HepG2 (cell line): Measurements from ENCODE around the gene TIMM13. TPM values are rescaled to one million over a fixed set of nuclear protein-coding genes. Genes with fewer than 3 reads are reported as not detected.

Experiments used
- ATAC-seq: fragments of 200-7000 bp; cut with Tn5 transposase; 3 replicates; pipeline ENCODE4 v1.9.1; 2020; ENCODE audit warnings: mild to moderate bottlenecking, moderate library complexity
- BruUV-seq: library from RNA; stranded (reverse); fragments of 400-500 nt; replicated peaks from 2 replicates; lab custom pipeline; 2021; lab: Mats Ljungman, UMichigan
- CTCF ChIA-PET: fragments of 300-600 bp; formaldehyde crosslinking; extraction: SDS; loops from one replicate; lab custom pipeline; 2021; ENCODE audit warnings: low total read pairs, inconsistent platforms, low intra/inter-chr PET ratio; lab: Yijun Ruan, JAX
- POLR2A ChIA-PET: fragments of 350-600 bp; sonication (Branson Sonifier 250); formaldehyde crosslinking; loops from one replicate; lab custom pipeline; 2020; ENCODE audit warnings: antibody characterized with exemption, inconsistent platforms; lab: Yijun Ruan, JAX
- DNase-seq: peaks from one replicate; pipeline ENCODE4 v3.0.0-alpha.2; 2015; ENCODE audit warnings: low spot score
- FAIRE-seq: peaks from 3 replicates; lab custom pipeline; 2011; peaks lifted over from hg19 to GRCh38; lab: Jason Lieb, UNC
- H2AFZ ChIP-seq: one replicate; pipeline ENCODE4 v1.6.1; 2011; ENCODE audit warnings: low read length, inconsistent platforms
- H3K27ac ChIP-seq: fragments of 300-600 bp; 3 replicates; pipeline ENCODE4 v1.8.0; 2011; ENCODE audit warnings: mixed run types, mild to moderate bottlenecking, mixed read lengths, low read length, inconsistent platforms; ENCODE audit not compliant: insufficient read depth; ENCODE audit errors: extremely low read length
- H3K27me3 ChIP-seq, 2 experiments: fragments of 200-600 bp in 1 of 2; 2 replicates in 1 of 2; 3 replicates in 1 of 2; pipeline versions ENCODE4 v1.6.0 to v1.8.0; 2011; ENCODE audit warnings: low read length in 2 of 2, mild to moderate bottlenecking in 2 of 2, moderate library complexity in 2 of 2, inconsistent platforms in 1 of 2; ENCODE audit not compliant: insufficient read depth in 2 of 2, control insufficient read depth in 1 of 2
- H3K36me3 ChIP-seq, 2 experiments: fragments of 200-600 bp in 1 of 2; replicated peaks in 1 of 2; 2 replicates in 1 of 2; 3 replicates in 1 of 2; pipeline versions ENCODE4 v1.5.1 to v1.8.0; 2011; ENCODE audit warnings: low read length in 2 of 2, inconsistent platforms in 1 of 2; ENCODE audit not compliant: insufficient read depth in 2 of 2, control insufficient read depth in 1 of 2
- H3K4me1 ChIP-seq: 2 replicates; pipeline ENCODE4 v1.5.1; 2012; ENCODE audit warnings: low read length, inconsistent platforms; ENCODE audit not compliant: insufficient read depth
- H3K4me2 ChIP-seq: 2 replicates; pipeline ENCODE4 v1.6.0; 2011; ENCODE audit warnings: low read depth, low read length, inconsistent platforms
- H3K4me3 ChIP-seq, 3 experiments: fragments of 200-600 bp in 1 of 3; sonication (generic), shearing (Covaris generic) in 1 of 3; replicated peaks in 1 of 3; 2 replicates each; pipeline ENCODE4 v1.5.1; 2011 to 2016; ENCODE audit warnings: low read length in 3 of 3, inconsistent platforms in 2 of 3, low read depth in 2 of 3, mild to moderate bottlenecking in 2 of 3, control low read depth in 1 of 3, mixed read lengths in 1 of 3; ENCODE audit not compliant: insufficient read depth in 1 of 3
- H3K79me2 ChIP-seq: one replicate; pipeline ENCODE4 v1.6.1; 2011; ENCODE audit warnings: low read length, inconsistent platforms; ENCODE audit not compliant: insufficient read depth
- H3K9ac ChIP-seq: 2 replicates; pipeline ENCODE4 v1.6.0; 2011; ENCODE audit warnings: mild to moderate bottlenecking, low read depth, low read length, inconsistent platforms; ENCODE audit not compliant: insufficient read depth
- H3K9me3 ChIP-seq: 2 replicates; pipeline ENCODE4 v1.5.1; 2012; ENCODE audit warnings: mild to moderate bottlenecking, low read length
- H4K20me1 ChIP-seq: 2 replicates; pipeline ENCODE4 v1.6.0; 2011; ENCODE audit warnings: inconsistent platforms, mild to moderate bottlenecking, low read length, moderate library complexity; ENCODE audit not compliant: insufficient read depth
- CBX5 ChIP-seq: sonication (generic); formaldehyde crosslinking; IDR thresholded peaks from 2 replicates; pipeline ENCODE4 v1.4.0; 2020; ENCODE audit warnings: missing genetic modification reagents, borderline replicate concordance
- DR1 ChIP-seq: sonication (generic); formaldehyde crosslinking; IDR thresholded peaks from 2 replicates; pipeline ENCODE4 v1.8.0; 2021; ENCODE audit warnings: mild to moderate bottlenecking, missing genetic modification reagents, inconsistent platforms
- ELF3 ChIP-seq: IDR thresholded peaks from 2 replicates; pipeline ENCODE4 v1.6.1; 2016; ENCODE audit warnings: missing genetic modification reagents, missing compliant biosample characterization
- FOXJ3 ChIP-seq: sonication (generic); formaldehyde crosslinking; IDR thresholded peaks from 2 replicates; pipeline ENCODE4 v1.4.0; 2020; ENCODE audit warnings: missing genetic modification reagents, mild to moderate bottlenecking, borderline replicate concordance
- PCBP1 ChIP-seq: fragments of 200-400 bp; formaldehyde crosslinking; IDR thresholded peaks from 2 replicates; pipeline ENCODE4 v1.6.1; 2017; ENCODE audit warnings: mild to moderate bottlenecking, low read depth, low read length, borderline replicate concordance
- PHF8 ChIP-seq: sonication (generic); formaldehyde crosslinking; IDR thresholded peaks from 2 replicates; pipeline ENCODE4 v1.5.0; 2020; ENCODE audit warnings: missing genetic modification reagents
- SATB2 ChIP-seq: sonication (generic); formaldehyde crosslinking; IDR thresholded peaks from 2 replicates; pipeline ENCODE4 v1.5.0; 2020; ENCODE audit warnings: missing genetic modification reagents
- YEATS4 ChIP-seq: sonication (generic); formaldehyde crosslinking; IDR thresholded peaks from 2 replicates; pipeline ENCODE4 v1.4.0; 2020; ENCODE audit warnings: missing genetic modification reagents, borderline replicate concordance
- ZBTB20 ChIP-seq: sonication (generic); formaldehyde crosslinking; IDR thresholded peaks from 2 replicates; pipeline ENCODE4 v1.8.1; 2023; ENCODE audit warnings: missing genetic modification reagents, low read depth, mild to moderate bottlenecking, borderline replicate concordance
- ZNF619 ChIP-seq: sonication (generic); formaldehyde crosslinking; IDR thresholded peaks from 2 replicates; pipeline ENCODE4 v1.4.0; 2020; ENCODE audit warnings: mild to moderate bottlenecking, missing genetic modification reagents
- ZNF644 ChIP-seq: IDR thresholded peaks from 2 replicates; pipeline ENCODE4 v1.6.1; 2016; ENCODE audit warnings: low read depth
- ZNF720 ChIP-seq: sonication (generic); formaldehyde crosslinking; IDR thresholded peaks from 2 replicates; pipeline ENCODE4 v1.4.0; 2020; ENCODE audit warnings: missing genetic modification reagents
- WGBS: methylation state at CpG from one replicate; pipeline ENCODE4 v1.1.6; 2017; ENCODE audit warnings: low lambda C conversion rate; 5-methylcytosine and 5-hydroxymethylcytosine counted together
- in situ Hi-C: cut with HindIII; loops from 2 replicates; pipeline ENCODE4 v1.10.0; 2017; ENCODE audit warnings: low pct_unique_long_range_greater_than_20kb; ENCODE audit not compliant: extremely low pct_ligation_motif_present
- intact Hi-C: fragments of 100-400 bp; cut with micrococcal nuclease; formaldehyde crosslinking; loops from one replicate; pipeline ENCODE4 v1.10.0; 2022; ENCODE audit not compliant: unreplicated experiment
- polyA plus RNA-seq, 8 experiments: library from polyadenylated mRNA; depleted of rRNA in 3 of 8; stranded (reverse) in 7 of 8; unstranded in 1 of 8; fragments of >200 nt; fragmentation: Illumina TruSeq in 4 of 8; extraction: Trizol in 4 of 8; gene quantifications; 2 replicates each; pipeline versions ENCODE4 v1.2.1 to v1.2.3, GENCODE V29; 2011 to 2016; ENCODE audit warnings: low read depth in 4 of 8, missing spikeins in 1 of 8, mixed read lengths in 1 of 8; ENCODE audit not compliant: insufficient read depth in 1 of 8
- total RNA-seq, 5 experiments: library from RNA; depleted of rRNA; stranded (reverse); fragments of >200 nt; fragmentation: Illumina TruSeq; extraction: Trizol; gene quantifications; 2 replicates each; pipeline ENCODE4 v1.2.3, GENCODE V29; 2016; ENCODE audit warnings: low read depth in 1 of 5
- TF ChIP-seq, protein P1 (sequence below): sonication (generic); formaldehyde crosslinking; IDR thresholded peaks from 2 replicates; pipeline ENCODE4 v1.4.0; 2020; ENCODE audit warnings: missing genetic modification reagents, borderline replicate concordance

TIMM13 gene
- total and polyA plus RNA-seq, 2 of the 13 experiments (the other 11 are each of a cell fraction or from before 2014, with no cell fraction given), result 48.4 to 108 TPM

GRCh38 chr19:2392366-2392765 lies 35.0 kb downstream of the TIMM13 start:
- no peak for DNase-seq
- ChIA-PET CTCF (no interaction called here), POLR2A (interaction anchor here (0.6 to 5.9 kb wide), 33 partner anchors 8 to 509 kb away, joined by 3 to 92 read pairs (median 4); partner anchors contain the start of genes AP3D1, GADD45B, LMNB2 and LSM7)
- Histone ChIP-seq H3K27me3 (peaks cover 2 to 9% of the 10 kb centered on the region in 2 experiments; a peak in 3 of 5 replicates), H2AFZ (no peak overlapping the region), H3K27ac (no peak overlapping the region), H3K4me1 (peaks cover 55% of the 10 kb centered on the region), H3K9ac (no peak overlapping the region), H3K36me3 (no peaks in the 10 kb centered on the region), H3K4me3 (no peak overlapping the region), H3K79me2 (no peaks in the 10 kb centered on the region), H3K9me3 (no peaks in the 10 kb centered on the region), H3K4me2 (peak overlapping the region; percentile 23; the same call in 1 of the 2 replicates), H4K20me1 (no peaks in the 10 kb centered on the region)
- no peak for FAIRE-seq
- WGBS, result 36% methylated on average over 7 of the region's 7 CpGs
- no peak for ATAC-seq
- TF ChIP-seq PCBP1 (no peak), YEATS4 (CRISPR knock-in tag) (no peak), ZNF619 (CRISPR knock-in tag) (no peak), ZNF644 (CRISPR knock-in tag) (no peak), ZBTB20 (CRISPR knock-in tag) (no peak), PHF8 (no peak), DR1 (CRISPR knock-in tag) (no peak), ELF3 (CRISPR knock-in tag) (no peak), CBX5 (CRISPR knock-in tag) (no peak), SATB2 (no peak), ZNF720 (CRISPR knock-in tag) (no peak), FOXJ3 (CRISPR knock-in tag) (no peak)
- TF ChIP-seq, protein P1, sequence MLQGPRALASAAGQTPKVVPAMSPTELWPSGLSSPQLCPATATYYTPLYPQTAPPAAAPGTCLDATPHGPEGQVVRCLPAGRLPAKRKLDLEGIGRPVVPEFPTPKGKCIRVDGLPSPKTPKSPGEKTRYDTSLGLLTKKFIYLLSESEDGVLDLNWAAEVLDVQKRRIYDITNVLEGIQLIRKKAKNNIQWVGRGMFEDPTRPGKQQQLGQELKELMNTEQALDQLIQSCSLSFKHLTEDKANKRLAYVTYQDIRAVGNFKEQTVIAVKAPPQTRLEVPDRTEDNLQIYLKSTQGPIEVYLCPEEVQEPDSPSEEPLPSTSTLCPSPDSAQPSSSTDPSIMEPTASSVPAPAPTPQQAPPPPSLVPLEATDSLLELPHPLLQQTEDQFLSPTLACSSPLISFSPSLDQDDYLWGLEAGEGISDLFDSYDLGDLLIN, result no peak
- in situ Hi-C loops (no loop called here), intact Hi-C loops (no loop called here)
- no TSS peak for BruUV-seq
